Measurements from ENCODE around the gene SDHAF1. TPM values are rescaled to one million over a fixed set of nuclear protein-coding genes. Genes with fewer than 3 reads are reported as not detected.
A peak's percentile ranks its signal among the peaks of the same experiment; 100 is the strongest.
"Not testable (repeated sequence)": the region's sequence is repeated elsewhere in the genome, so short reads cannot be mapped to it uniquely, and the experiment has no call there.

Gene SDHAF1
- total RNA-seq, 3 donors from 2014 or later, result 18.1 to 22.0 (median 19.1) TPM

- no peak for TF ChIP-seq CTCF (IDR thresholded peaks at IDR 0.05)
- ATAC-seq, result no peak
- no peaks in the 10 kb centered on the region for H3K36me3 ChIP-seq (ENCODE audit: low read depth)
- DNase-seq, result no peak
- intact Hi-C loops (cut with DNase I, micrococcal nuclease), result no loop called here
- no peak overlapping the region for H3K4me3 ChIP-seq
- H3K4me1 ChIP-seq (ENCODE audit: low read depth), result no peaks in the 10 kb centered on the region
- no peaks in the 10 kb centered on the region for H3K9me3 ChIP-seq
Measured at GRCh38 chr19:35978832-35979365, 16.1 kb upstream of the SDHAF1 start.

- H3K4me3 ChIP-seq; H3K4me1 ChIP-seq (ENCODE audit: low read depth); H3K9me3 ChIP-seq; intact Hi-C loops (cut with DNase I, micrococcal nuclease); H3K36me3 ChIP-seq (ENCODE audit: low read depth); DNase-seq; ATAC-seq: not testable (repeated sequence)
Measured at GRCh38 chr19:35980997-35981396, 14.0 kb upstream of the SDHAF1 start.

- DNase-seq (no peak), ATAC-seq (no peak)
- intact Hi-C loops (cut with DNase I, micrococcal nuclease), result no loop called here
- TF ChIP-seq CTCF (IDR thresholded peaks at IDR 0.05), result no peak
- Histone ChIP-seq H3K9me3 (no peaks in the 10 kb centered on the region), H3K36me3 (ENCODE audit: low read depth) (no peaks in the 10 kb centered on the region), H3K4me3 (no peak overlapping the region), H3K4me1 (ENCODE audit: low read depth) (no peaks in the 10 kb centered on the region)
Measured at GRCh38 chr19:35983177-35983576, 11.8 kb upstream of the SDHAF1 start.

DNA sequence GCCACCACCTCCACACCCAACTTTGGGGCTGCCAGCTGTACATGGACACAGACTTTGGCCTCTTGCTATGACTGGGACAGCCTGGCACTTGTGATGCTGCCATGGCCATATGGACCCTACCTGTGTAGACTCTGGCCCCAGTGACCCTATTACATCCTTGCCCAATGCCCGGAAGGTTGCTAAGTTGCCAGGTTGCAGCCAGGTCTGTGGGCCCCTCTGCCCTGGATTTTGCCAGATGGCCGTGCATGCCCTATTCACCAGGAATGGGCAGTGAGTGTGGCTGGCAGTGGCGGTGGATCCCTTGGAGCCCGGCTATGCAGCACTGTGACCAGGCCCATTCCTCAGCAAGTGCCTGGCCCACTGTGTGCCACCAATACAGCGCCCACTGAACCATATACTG is 8.9 kb upstream of the SDHAF1 start:
- intact Hi-C loops (cut with DNase I, micrococcal nuclease), result no loop called here
- H3K4me1 ChIP-seq (ENCODE audit: low read depth), result no peaks in the 10 kb centered on the region
- H3K36me3 ChIP-seq (ENCODE audit: low read depth), result no peaks in the 10 kb centered on the region
- H3K4me3 ChIP-seq, result no peak overlapping the region
- H3K9me3 ChIP-seq, result no peaks in the 10 kb centered on the region
- ATAC-seq (no peak), DNase-seq (no peak)
- TF ChIP-seq CTCF (IDR thresholded peaks at IDR 0.05), result no peak

GRCh38 chr19:35986664-35987570 is 8.1 kb upstream of the SDHAF1 start:
- intact Hi-C loops (cut with DNase I, micrococcal nuclease), result no loop called here
- ATAC-seq, result peak; percentile 48
- TF ChIP-seq CTCF (IDR thresholded peaks at IDR 0.05), result no peak
- DNase-seq, result peak in 2 of 3 donors; percentile 31 to 54
- no peaks in the 10 kb centered on the region for H3K4me1 ChIP-seq (ENCODE audit: low read depth)
- H3K36me3 ChIP-seq (ENCODE audit: low read depth), result no peaks in the 10 kb centered on the region
- no peaks in the 10 kb centered on the region for H3K9me3 ChIP-seq
- H3K4me3 ChIP-seq, result no peak overlapping the region

- Histone ChIP-seq H3K4me3 (no peak overlapping the region), H3K4me1 (ENCODE audit: low read depth) (no peaks in the 10 kb centered on the region), H3K36me3 (ENCODE audit: low read depth) (no peaks in the 10 kb centered on the region), H3K9me3 (no peaks in the 10 kb centered on the region)
- ATAC-seq (no peak), DNase-seq (no peak)
- no peak for TF ChIP-seq CTCF (IDR thresholded peaks at IDR 0.05)
- intact Hi-C loops (cut with DNase I, micrococcal nuclease), result no loop called here
Measured at GRCh38 chr19:35987571-35987896, 7.5 kb upstream of the SDHAF1 start.

All from mucosa of descending colon (tissue), 3 donors.